ENCODE measurements around the gene RAB10.
"Not testable (repeated sequence)": the region's sequence is repeated elsewhere in the genome, so short reads cannot be mapped to it uniquely, and the experiment has no call there.

RAB10 gene

DNA sequence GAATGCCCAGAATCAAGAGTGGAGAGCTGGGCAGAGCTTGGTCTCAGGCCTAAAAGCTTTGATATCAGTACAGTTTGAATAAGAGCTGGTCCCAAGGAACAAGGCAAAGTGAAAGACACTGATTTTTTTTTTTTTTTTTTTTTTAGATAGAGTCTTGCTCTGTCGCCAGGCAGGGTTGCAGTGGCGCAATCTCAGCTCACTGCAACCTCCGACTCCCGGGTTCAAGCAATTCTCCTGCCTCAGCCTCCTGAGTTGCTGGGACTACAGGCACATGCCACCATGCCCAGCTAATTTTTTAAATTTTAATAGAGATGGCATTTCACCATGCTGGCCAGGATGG, 17.2 kb upstream of the RAB10 start:
- DNase-seq = not testable (repeated sequence)

DNA sequence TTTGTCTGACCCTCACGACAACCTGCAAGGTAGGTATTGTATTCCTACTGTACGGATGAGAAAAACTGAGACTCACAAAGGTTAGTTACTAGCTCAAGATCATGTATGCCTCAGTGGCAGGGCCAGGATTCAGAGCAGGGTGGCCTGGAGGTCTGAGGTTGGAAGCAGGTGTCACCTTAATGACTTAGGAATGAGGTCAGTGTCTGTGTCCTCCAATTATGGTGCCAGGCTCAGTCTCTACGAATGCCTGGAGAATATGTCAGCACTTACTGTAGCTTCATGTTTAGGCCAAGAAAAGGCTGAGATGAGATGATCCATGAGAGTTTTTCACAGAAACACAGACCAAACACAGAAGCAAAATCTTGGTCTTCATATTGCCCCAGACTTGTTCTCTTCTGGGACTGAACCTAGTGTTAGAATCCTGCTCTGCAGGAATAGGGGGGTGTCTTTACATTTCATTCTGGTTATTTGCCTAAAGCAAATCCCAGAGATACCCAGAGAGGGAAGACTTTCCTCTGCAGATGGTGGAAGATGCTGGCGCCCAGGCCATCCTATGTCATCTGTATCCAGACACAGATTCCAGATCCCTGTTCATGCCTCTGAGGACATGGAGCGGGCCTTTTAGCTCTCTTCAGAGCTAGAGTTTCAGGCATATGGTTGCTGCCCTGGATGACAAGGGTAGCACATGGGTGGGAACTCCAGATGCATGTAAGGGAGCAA, 16.3 kb upstream of the RAB10 start:
- DNase-seq = no peak

DNA sequence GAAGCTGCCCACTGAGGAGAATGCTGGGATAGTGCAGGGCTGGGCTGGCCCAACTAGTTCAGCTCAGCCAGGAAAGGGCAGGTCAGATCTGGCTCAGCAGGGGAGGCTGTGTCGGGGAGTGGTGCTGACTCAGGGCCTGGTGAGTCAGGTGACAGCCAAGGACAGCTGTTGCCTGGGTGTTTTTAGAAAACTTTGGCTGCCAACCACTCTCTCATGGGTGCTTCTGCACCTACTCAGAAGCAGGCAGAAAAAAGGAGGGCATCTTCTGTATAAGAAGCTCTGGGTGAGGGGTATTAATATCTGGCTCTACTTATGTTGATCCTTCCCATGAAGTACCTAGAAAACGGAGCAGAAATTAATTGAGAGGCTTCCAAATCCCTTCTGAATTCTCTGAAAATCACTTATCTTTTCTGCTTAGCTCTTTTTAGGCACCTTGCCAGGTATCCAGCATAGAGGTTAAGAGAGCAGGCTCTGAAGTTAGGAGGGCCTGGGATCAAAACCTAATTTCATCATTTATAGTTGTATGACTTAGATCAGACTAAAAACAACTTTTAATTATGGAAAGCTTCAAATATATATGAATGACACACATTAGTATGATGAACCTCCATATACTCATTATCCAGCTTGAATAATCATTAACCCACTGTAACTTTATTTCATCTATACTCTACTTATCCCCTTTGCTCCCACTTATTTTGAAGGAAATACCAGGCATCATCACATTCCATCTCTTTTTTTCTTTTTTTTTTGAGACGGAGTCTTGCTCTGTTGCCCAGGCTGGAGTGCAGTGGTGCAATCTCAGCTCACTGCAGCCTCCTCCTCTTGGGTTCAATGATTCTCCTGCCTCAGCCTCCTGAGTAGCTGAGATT, 15.5 kb upstream of the RAB10 start:
- no peak for DNase-seq

DNA sequence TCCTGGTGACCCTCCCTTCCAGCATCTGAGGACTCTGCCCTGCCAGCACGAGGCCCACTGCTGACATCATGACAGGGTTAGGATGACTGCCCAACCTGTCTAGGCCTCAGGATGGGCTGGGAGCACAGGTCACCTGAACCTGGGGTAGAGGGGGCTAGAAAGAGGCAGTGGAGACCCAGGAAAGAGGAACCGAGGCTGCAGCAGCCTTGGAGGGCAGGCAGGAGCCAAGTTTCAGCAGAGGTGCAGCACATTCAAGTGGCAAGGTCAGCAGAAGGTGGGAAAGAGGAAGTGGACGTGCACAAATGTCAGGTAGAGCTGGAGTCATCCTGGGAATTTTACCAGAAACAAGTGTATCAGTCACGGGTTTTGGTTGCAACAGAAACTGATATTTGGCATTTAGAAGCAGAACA, 13.6 kb upstream of the RAB10 start:
- DNase-seq = no peak

DNA sequence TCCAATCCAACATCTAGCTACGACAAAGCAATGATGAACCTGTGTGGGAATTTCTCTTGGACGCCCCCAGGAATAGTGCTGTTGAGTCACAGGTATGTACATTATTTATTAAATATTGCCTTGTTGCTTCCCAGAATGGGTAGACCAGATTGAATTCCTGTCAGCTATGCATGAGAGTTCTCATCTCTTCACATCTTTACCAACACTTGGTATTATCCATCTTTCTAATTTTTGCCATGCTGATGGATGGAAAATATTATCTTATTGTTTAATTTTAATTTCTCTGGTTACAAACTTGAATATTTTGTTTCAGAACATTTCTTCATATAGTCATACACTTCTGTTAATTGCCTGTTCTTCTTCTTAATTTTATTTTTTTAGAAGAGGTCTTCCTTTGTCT, 9.6 kb upstream of the RAB10 start:
- no peak for DNase-seq

DNA sequence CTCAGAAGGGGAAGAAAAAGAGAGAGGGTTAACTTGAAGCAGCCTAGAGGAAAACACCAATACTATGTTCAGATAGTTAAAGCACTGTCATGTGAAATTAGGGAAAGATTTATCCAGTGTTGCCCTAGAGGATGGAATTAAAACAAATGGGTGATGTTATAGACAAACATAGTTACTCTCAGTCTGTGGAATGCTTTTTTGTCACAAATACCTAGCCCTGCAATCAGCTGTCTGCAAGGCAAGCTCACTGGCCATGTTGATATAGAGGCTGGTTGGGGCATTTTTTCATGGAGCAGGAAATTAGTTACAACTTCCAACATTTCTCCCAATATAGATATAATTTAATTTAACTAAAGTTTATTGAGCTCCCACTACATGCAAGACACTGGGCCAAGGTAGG, 8.4 kb upstream of the RAB10 start:
- DNase-seq = no peak

DNA sequence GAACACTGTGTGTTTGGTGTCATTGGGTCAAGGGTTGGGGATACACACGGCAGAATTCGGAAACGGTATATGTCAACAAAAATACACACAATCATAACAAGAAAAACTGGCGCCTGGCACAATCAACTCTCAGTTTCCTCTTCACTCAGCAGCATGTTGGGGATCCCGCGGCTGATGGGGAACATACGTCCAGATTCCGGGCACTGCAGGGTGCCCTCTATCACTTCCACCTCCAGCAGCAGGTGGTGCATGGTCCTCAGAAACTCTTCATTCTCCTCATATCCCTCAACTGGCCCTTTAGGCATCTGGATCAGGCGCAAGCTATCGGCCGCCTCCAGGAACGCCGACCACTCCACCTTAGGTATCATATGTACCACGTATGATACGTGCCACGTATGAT, 5.8 kb upstream of the RAB10 start:
- DNase-seq = not testable (repeated sequence)

DNA sequence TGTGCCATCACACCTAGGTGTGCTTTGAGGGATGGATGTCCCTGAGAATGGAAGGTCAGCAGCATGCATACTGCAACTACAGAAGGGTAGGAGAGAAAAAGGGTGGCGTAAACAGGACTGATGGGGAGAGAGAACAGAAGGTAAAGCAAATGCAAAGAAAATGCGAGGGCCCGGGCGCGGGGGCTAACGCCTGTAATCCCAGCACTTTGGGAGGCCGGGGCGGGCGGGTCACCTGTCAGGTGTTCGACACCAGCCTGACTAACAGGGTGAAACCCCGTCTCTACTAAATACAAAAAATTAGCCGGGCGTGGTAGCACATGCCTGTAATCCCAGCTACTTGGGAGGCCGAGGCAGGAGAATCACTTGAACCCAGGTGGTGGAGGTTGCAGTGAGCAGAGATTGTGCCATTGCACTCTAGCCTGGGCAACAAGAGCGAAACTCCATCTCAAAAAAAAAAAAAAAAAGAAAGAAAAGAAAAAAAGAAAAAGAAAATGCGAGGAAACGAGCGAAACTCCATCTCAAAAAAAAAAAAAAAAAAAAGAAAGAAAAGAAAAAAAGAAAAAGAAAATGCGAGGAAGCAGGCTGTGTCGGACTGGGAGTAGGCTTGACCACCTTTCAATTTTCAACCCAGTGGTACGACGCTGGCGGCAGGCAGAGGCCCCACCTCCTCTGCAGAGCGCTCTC, 1.2 kb upstream of the RAB10 start:
- not testable (repeated sequence) for DNase-seq

DNA sequence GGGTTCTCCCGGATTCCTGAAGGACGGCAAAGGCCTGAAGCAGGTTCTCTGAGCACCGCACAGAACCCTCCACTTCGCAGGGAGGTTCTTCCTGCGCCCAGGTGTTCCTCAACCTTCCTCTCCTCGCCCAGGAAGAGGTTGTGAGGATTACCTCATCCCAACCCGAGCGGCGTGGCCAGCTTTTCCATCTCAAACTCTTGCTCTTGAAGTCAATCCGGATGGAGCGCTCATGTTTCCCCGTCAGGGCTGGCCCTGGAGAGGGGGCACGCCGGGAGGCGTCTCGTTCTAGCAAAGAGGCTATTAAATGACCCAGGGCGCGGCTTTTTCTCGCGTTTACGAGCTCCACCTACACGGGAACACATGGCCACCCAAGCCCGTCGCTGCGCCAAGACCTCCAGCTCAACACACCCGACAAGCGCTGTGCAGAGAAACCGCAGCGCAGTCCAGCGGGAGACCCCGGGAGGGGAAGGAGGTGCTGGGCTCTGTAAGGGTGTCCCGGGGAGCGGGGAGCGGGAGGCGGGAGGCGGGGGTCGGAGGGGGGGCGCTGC, 540 bp upstream of the RAB10 start:
- peak; percentile 69 to 86 for DNase-seq

DNA sequence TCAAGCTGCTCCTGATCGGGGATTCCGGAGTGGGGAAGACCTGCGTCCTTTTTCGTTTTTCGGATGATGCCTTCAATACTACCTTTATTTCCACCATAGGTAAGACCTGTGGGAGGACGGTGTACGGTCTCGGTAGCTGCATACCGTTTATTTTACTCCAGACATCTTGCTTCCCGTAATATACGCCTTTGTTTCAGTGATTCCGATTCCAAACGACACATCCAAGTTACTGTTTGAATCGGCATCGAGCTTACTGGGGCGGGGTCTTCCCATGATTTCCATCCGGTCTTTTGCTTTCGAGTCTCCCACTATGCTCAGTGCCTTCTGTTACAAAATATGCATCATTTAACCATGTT, 731 bp downstream of the RAB10 start:
- no peak for DNase-seq

DNA sequence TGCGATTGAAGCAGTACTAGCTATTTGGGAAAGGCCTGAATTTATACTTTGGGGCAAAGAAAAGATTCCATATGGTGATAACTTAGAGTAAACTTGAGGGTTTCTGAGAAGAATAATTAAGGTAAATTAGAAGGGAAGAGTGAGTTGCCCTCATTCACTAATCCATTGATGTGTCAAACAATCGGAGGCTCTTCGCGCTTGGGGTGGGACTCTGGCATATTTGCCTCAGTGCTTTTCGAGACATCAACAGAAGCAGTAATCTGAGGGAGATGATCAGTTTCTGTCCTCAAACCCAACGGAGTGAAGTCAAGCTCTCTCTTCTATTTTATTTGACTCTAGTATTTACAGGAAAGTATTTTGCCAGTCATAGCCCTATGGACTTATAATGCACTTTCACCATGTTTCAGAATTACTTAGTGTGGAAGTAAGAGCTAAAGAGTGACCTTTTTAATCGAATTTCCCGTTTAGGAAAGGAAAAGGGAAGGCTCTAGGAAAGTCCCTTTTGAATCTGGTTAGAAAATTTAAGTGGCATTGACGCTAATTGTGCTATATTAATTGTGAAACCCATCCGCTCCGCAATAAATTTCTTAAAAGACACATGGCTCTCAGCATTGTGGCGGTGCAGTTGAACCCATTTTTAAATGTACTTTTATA, 1.3 kb downstream of the RAB10 start:
- no peak for DNase-seq

DNA sequence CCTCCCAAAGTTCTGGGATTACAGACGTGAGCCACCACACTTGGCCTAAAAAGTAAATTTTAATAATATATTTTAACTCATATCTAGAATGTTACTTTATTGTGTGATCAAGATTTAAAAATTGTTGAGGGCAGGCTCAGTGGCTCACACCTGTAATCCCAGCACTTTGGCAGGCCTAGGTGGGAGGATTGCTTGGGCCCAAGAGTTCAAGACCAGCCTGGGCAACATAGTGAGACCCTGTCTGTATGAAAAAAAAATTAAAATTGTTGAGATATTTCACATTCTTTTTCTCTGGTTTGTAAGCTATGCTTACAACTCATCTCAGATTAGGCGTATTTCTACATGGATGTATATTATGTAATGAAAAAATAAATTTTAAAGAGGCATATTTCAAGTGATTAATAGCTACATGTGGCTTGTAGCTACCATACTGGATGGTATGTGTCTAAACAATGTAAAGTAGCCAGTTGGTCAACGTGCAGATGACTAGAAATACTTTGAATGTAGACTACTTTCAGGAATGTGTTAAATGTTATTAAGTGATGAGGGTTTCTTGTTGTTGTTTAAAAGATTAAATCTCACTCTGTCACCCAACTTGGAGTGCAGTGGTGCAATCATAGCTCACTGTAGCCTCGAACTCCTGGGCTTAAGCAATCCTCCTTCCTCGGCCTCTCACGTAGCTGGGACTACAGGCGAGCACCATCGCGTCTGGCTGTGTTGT, 5.9 kb downstream of the RAB10 start:
- DNase-seq = no peak

DNA sequence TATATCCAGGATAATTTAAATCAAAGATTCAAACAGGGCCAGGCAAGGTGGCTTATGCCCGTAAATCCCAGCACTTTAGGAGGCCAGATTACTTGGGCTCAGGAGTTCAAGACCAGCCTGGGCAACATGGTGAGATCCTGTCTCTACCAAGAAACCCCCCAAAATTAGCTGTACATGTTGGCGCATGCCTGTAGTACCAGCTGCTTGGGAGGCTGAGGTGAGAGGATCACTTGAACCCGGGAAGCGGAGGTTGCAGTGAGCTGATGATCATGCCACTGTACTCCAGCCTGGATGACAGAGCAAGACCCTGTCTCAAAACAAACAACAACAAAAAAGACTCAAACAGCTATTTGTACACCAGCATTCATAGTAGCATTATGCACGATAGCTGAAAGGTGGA, 9.2 kb downstream of the RAB10 start:
- no peak for DNase-seq

DNA sequence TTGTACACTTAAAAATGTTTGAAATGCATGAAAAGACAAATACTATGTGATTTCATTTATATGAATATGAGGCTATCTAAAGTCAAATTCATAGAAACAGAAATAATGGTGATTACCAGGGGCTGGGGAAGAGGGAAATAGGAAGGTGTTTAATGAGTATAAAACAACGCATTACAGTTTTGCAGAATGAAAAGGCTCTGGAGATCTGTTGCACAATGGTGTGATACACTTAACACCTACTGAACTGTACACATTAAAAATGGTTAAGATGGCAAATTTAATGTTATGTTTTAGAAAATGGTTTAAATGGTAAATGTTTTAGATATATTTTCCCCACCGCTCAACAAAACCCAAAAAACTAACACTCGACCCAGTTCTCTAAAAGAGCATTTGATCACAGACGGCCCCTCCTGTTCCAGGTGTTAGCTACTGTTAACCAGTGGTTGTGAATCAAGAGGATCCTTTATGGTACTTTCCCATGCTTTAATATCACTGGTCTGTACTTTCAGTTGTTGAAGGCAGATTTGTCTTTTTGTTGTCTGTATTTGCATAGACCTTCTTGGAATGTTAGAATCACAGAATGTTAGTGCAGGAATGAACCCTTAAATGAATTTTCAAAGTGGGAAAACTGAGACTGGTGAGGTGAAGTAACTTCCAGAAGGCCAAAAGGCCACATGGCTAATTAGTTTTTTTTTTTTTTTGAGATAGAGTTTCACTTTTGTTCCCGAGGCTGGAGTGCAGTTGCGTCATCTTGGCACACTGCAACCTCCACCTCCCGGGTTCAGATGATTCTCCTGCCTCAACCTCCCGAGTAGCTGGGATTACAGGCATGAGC, 10.2 kb downstream of the RAB10 start:
- no peak for DNase-seq

DNA sequence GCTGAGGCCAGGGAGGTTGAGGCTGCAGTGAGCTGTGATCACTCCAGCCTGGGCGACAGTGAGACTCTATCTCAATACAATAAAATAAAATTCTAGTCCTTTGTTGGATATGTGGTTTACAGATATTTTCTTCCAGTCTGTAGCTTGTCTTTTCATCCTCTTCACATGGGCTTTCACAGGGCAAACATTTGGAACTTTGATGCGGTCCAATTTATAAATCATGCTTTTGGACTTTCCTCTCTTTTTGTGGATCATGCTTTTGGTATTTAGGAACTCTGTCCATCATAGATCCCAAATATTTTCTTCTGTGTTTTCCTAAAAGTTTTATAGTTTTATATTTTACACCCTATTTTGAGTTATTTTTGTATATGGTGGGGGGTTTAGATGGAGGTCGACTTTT, 14.9 kb downstream of the RAB10 start:
- no peak for DNase-seq

DNA sequence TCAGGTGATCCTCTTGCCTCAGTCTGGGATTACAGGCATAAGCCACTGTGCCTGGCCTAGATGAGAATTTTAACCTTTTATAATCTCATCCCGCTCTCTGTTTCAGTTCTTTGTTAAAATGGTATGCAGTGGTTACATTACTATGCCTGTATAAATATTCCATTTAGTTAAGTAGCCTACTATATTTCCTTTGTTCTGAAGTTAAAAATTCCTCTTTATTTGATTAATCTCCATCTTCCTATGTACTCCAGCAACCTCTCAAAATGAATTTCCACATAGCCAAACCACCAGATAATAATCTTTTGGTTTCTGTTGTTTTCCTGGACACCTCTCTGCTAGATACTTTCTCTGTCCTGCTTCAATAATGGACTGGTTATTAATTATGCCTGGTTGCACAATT, 15.8 kb downstream of the RAB10 start:
- no peak for DNase-seq

DNA sequence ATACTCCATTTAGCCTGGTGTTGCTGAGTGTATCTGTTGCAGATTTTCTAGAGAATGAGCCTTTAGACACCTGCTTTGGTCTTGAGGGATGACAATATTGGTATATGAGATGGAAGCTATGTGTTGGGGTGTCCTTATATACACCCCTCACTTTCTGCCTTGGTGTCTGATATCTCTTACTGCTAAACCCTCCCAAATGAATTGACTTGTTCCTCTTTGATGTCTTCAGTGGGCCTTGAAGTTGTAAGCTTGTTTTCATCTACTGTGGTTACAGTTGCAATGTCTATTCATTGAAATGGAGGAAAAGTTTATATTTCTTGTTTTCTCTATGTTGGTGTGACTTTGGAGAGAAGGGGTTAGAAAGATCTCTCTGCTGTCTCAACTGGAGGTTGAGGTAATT, 18.9 kb downstream of the RAB10 start:
- no peak for DNase-seq

DNA sequence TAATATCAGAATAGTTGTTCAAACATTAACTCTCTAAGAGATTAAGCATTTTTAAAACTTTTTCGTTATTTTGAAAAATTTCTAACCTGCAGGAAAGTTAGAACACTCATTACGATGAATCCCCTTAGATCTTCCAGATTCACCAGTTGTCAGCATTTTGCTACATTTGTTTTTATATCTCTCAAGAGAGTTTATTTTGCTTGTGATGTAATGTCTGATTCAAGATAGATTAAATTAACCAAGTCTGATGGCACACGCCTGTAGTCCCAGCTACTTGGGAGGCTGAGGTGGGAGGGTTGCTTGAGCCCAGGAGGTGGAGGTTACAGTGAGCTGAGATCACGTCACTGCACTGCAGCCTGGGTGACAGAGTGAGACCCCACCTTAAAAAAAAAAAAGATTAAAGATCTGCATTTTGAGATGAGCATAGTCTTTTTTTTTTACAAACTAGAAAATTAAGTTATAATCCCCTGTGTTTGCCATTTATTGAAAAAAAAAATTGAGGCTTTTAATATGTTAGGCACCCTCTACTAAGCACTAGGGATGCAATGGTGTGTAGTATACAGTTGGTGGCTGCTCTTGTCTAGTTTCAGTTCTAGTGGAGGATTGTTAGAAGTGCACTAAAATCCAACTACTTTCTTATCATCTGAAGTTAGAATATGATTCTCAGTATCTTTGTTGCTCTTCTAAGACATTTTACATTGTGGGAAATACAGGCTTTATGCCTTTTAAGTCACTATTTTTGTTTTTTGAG, 20.9 kb downstream of the RAB10 start:
- no peak for DNase-seq

DNA sequence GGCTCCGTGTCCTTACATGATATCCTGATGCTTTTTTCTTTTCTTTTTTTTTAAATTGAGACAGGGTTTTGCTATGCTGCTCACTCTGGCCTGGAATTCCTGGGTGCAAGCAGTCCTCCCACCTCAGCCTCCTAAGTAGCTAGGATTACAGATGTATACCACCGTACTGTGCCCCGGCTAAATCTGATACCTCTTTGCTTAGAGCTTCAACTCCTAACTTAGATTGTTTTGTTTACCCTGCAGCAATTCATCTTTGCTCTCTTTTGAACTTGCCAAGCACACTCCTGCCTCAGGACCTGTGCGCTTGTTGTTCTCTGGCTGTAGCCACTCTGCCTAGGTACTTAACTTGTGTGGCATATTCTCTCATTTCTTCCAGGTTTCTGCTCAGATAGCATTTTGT, 24.5 kb downstream of the RAB10 start:
- no peak for DNase-seq

DNA sequence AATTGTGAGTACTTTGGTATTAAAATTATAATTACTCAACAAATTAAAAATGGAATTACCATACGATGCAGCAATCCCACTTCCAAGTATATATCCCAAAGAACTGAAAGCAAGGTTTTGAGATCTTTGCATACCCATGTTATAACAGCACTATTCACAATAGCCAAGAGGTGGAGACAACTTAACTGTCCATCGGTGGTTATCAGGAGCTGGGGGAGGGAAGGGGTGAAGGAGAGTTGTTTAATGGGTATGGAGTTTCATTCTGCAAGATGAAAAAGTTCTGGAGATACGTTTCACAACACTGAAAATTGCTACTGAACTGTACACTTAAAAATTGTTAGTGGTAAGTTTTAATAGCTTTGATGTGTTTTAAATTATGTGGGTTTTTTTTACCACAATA, 25.7 kb downstream of the RAB10 start:
- DNase-seq = no peak

DNA sequence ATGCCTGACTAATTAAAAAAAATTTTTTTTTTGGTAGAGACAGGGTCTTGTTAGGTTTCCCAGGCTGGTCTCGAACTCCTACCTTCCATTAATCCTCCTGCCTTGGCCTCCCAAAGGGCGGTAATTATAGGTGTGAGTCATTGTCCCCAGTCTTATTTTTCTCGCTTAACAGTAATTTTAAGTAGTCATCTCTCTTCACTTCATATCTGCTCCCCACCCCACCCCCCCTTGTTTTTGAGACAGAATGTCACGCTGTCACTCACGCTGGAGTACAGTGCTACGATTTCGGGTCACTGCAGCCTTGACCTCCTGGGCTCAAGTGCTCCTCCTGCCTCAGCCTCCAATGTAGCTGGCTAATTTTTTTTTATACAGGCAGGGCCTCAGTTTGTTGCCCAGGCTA, 27.7 kb downstream of the RAB10 start:
- DNase-seq = no peak
